IMR-90 (cell line): ENCODE measurements around the gene STYXL1. TPM values are rescaled to one million over a fixed set of nuclear protein-coding genes. Genes with fewer than 3 reads are reported as not detected.

Source experiments
- ATAC-seq: fragments of 200-7000 bp; cut with Tn5 transposase; 2 replicates; pipeline ENCODE4 v1.9.1; 2020; ENCODE audit warnings: low read depth, mild to moderate bottlenecking, moderate library complexity
- BruUV-seq: library from RNA; stranded (reverse); fragments of 400-500 nt; replicated peaks from 2 replicates; lab custom pipeline; 2021; lab: Mats Ljungman, UMichigan
- CTCF ChIA-PET: fragments of 300-600 bp; formaldehyde crosslinking; extraction: SDS; loops from one replicate; lab custom pipeline; 2021; ENCODE audit warnings: antibody characterized with exemption; lab: Yijun Ruan, JAX
- POLR2A ChIA-PET: fragments of 300-600 bp; sonication (Branson Sonifier 250); formaldehyde crosslinking; loops from one replicate; lab custom pipeline; 2022; ENCODE audit warnings: antibody characterized with exemption; ENCODE audit not compliant: unreplicated experiment; lab: Charles Lee
- DNase-seq: peaks from one replicate; pipeline ENCODE4 v3.0.0; 2013
- H2AFZ ChIP-seq: replicated peaks from 2 replicates; pipeline ENCODE3; 2013; ENCODE audit warnings: low read length, mild to moderate bottlenecking; ENCODE audit not compliant: poor library complexity
- H2AK5ac ChIP-seq: 2 replicates; pipeline ENCODE4 v1.6.1; 2013; ENCODE audit warnings: low read depth, low read length, inconsistent platforms
- H2AK9ac ChIP-seq: replicated peaks from 2 replicates; pipeline ENCODE3; 2013; ENCODE audit warnings: mild to moderate bottlenecking, low read depth, low read length, moderate library complexity; ENCODE audit not compliant: poor library complexity
- H2BK120ac ChIP-seq: 2 replicates; pipeline ENCODE4 v1.6.1; 2013; ENCODE audit warnings: low read depth, low read length, inconsistent platforms
- H2BK15ac ChIP-seq: 3 replicates; pipeline ENCODE4 v1.6.1; 2013; ENCODE audit warnings: low read depth, low read length, inconsistent platforms
- H2BK20ac ChIP-seq: 2 replicates; pipeline ENCODE4 v1.6.1; 2013; ENCODE audit warnings: low read depth, mild to moderate bottlenecking, inconsistent platforms, low read length, moderate library complexity
- H2BK5ac ChIP-seq: 2 replicates; pipeline ENCODE4 v1.6.1; 2013; ENCODE audit warnings: mild to moderate bottlenecking, low read depth, low read length, inconsistent platforms; ENCODE audit not compliant: poor library complexity, severe bottlenecking
- H3K14ac ChIP-seq: replicated peaks from 2 replicates; pipeline ENCODE4 v1.6.1; 2013; ENCODE audit warnings: low read depth, low read length, inconsistent platforms
- H3K18ac ChIP-seq: 2 replicates; pipeline ENCODE4 v1.6.1; 2013; ENCODE audit warnings: low read depth, low read length, control low read depth
- H3K23ac ChIP-seq: 2 replicates; pipeline ENCODE4 v1.6.1; 2013; ENCODE audit warnings: low read depth, low read length, inconsistent platforms
- H3K27ac ChIP-seq: 2 replicates; pipeline ENCODE4 v1.5.1; 2013; ENCODE audit warnings: mild to moderate bottlenecking, control low read depth, low read length; ENCODE audit not compliant: insufficient read depth
- H3K27me3 ChIP-seq: 2 replicates; pipeline ENCODE4 v1.6.1; 2013; ENCODE audit warnings: low read length; ENCODE audit not compliant: control insufficient read depth, insufficient read depth
- H3K36me3 ChIP-seq: 2 replicates; pipeline ENCODE4 v1.6.1; 2013; ENCODE audit warnings: low read length, mixed read lengths; ENCODE audit not compliant: control insufficient read depth, insufficient read depth
- H3K4ac ChIP-seq: 2 replicates; pipeline ENCODE4 v1.6.1; 2013; ENCODE audit warnings: low read depth, low read length, inconsistent platforms
- H3K4me1 ChIP-seq: 2 replicates; pipeline ENCODE4 v1.6.1; 2013; ENCODE audit warnings: low read length, mixed read lengths; ENCODE audit not compliant: control insufficient read depth, insufficient read depth
- H3K4me2 ChIP-seq: 2 replicates; pipeline ENCODE4 v1.6.1; 2013; ENCODE audit warnings: low read depth, mild to moderate bottlenecking, control low read depth, low read length, moderate library complexity
- H3K4me3 ChIP-seq: 2 replicates; pipeline ENCODE4 v1.5.1; 2013; ENCODE audit warnings: low read depth, mild to moderate bottlenecking, control low read depth, low read length, moderate library complexity; ENCODE audit not compliant: insufficient read depth
- H3K56ac ChIP-seq: 2 replicates; pipeline ENCODE4 v1.6.1; 2013; ENCODE audit warnings: low read length, inconsistent platforms; ENCODE audit not compliant: insufficient read depth; ENCODE audit errors: extremely low read depth
- H3K79me1 ChIP-seq, 2 experiments: 2 replicates each; pipeline ENCODE4 v1.6.1; 2013; ENCODE audit warnings: low read length in 2 of 2, inconsistent platforms in 1 of 2, low read depth in 1 of 2
- H3K9ac ChIP-seq: 2 replicates; pipeline ENCODE4 v1.6.1; 2013; ENCODE audit warnings: low read depth, low read length, control low read depth
- H3K9me1 ChIP-seq: 2 replicates; pipeline ENCODE4 v1.6.1; 2013; ENCODE audit warnings: low read length, inconsistent platforms; ENCODE audit not compliant: insufficient read depth
- H3K9me3 ChIP-seq: 2 replicates; pipeline ENCODE4 v1.6.1; 2013; ENCODE audit warnings: low read length; ENCODE audit not compliant: control insufficient read depth, insufficient read depth
- H4K20me1 ChIP-seq: 2 replicates; pipeline ENCODE4 v1.6.1; 2013; ENCODE audit warnings: low read length, inconsistent platforms; ENCODE audit not compliant: insufficient read depth
- H4K5ac ChIP-seq: 2 replicates; pipeline ENCODE4 v1.6.1; 2013; ENCODE audit warnings: mild to moderate bottlenecking, low read depth, low read length, control low read depth
- H4K8ac ChIP-seq, 2 experiments: 2 replicates each; pipeline ENCODE4 v1.6.1; 2013; ENCODE audit warnings: low read depth in 2 of 2, low read length in 2 of 2, control low read depth in 1 of 2, inconsistent platforms in 1 of 2
- H4K91ac ChIP-seq: 2 replicates; pipeline ENCODE4 v1.6.1; 2013; ENCODE audit warnings: low read depth, low read length, inconsistent platforms; ENCODE audit not compliant: insufficient read depth
- MAZ ChIP-seq: IDR thresholded peaks from 2 replicates; pipeline ENCODE4 v1.6.1; 2012; ENCODE audit warnings: low read depth, mild to moderate bottlenecking, low read length, improper control_type of control experiment, moderate library complexity, borderline replicate concordance
- NFE2L2 ChIP-seq: fragments of 150-350 bp; IDR thresholded peaks from 2 replicates; pipeline ENCODE4 v1.6.1; 2016; ENCODE audit warnings: low read depth, mild to moderate bottlenecking, low read length
- RAD21 ChIP-seq: IDR thresholded peaks from 2 replicates; pipeline ENCODE4 v1.6.1; 2012; ENCODE audit warnings: low read length, improper control_type of control experiment
- WGBS, 2 experiments: methylation state at CpG; one replicate each; pipeline versions ENCODE4 v1.1.5 to v1.1.7; 2013; ENCODE audit warnings: missing lambda C conversion rate in 2 of 2; ENCODE audit not compliant: insufficient read length in 1 of 2; ENCODE audit errors: extremely low coverage in 2 of 2; 5-methylcytosine and 5-hydroxymethylcytosine counted together
- dilution Hi-C: fragments of 300-500 bp; cut with HindIII; formaldehyde crosslinking; loops from one replicate; pipeline ENCODE4 v1.14.3; 2018; ENCODE audit warnings: low sequenced_read_pairs; ENCODE audit not compliant: unreplicated experiment
- in situ Hi-C: fragments of 300-500 bp; cut with MboI; formaldehyde crosslinking; loops from 3 replicates; pipeline ENCODE4 v1.14.3; 2019; ENCODE audit warnings: low sequenced_read_pairs, inconsistent platforms, mixed read lengths
- intact Hi-C: fragments of 100-400 bp; cut with micrococcal nuclease; formaldehyde crosslinking; loops from 2 replicates; pipeline ENCODE4 v1.10.0; 2022
- polyA plus RNA-seq, 3 experiments: library from polyadenylated mRNA; depleted of rRNA; stranded (reverse); fragments of >200 nt; gene quantifications; 2 replicates each; pipeline ENCODE4 v1.2.3, GENCODE V29; 2012; ENCODE audit warnings: low replicate concordance in 1 of 3
- total RNA-seq: library from RNA; depleted of rRNA; stranded (reverse); fragments of >200 nt; gene quantifications from 2 replicates; pipeline ENCODE4 v1.2.3, GENCODE V29; 2012
- TF ChIP-seq, protein P1 (sequence below): fragments of 150-350 bp; IDR thresholded peaks from 2 replicates; pipeline ENCODE4 v1.6.1; 2016; ENCODE audit warnings: low read depth, mild to moderate bottlenecking, low read length, moderate library complexity, borderline replicate concordance
- TF ChIP-seq, protein P2 (sequence below): fragments of 150-350 bp; IDR thresholded peaks from 2 replicates; pipeline ENCODE4 v1.6.1; 2017; ENCODE audit warnings: mild to moderate bottlenecking, antibody characterized with exemption, low read length, low read depth
- TF ChIP-seq, protein P3 (sequence below): conservative IDR thresholded peaks from 2 replicates; pipeline ENCODE4 v1.5.1; 2012; ENCODE audit warnings: mild to moderate bottlenecking, low read depth, low read length, improper control_type of control experiment

Gene STYXL1
- total and polyA plus RNA-seq, 2 of the 4 experiments (the other 2 are of a cell fraction) = 66.1 to 73.8 TPM

DNA sequence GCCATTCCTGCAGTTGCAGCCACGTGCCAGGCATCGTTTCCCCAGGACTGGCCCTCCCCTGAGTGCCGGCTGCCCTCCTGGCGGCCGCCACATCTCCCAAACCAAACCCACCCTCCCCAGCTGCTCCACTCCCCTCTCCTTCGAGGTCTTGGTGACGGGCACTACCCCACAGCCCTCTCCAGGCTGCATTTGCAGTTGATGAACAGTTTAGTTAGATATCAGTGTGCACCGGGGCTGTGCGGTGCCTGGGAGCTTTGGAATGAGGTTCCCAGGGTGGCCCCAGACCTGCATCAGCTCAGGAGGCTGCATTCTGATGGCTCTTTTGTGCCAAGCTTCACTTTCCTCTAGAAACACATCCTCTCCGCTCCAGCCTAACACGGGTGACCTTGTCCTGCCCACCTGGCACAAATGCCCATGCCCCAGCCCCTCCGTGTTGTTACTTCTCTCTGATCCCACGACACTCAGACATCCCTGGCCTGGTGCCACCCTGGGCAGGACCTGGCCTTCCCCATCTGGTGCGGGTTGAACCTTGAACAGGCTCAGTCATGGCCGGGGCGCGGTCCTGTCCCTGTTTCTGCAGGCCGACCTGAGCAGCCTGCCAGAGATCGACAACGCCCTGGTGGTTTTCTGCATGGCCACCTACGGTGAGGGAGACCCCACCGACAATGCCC is 67.9 kb downstream of the STYXL1 start:
- Histone ChIP-seq H2AK9ac (no peak overlapping the region), H2BK5ac (no peak overlapping the region), H3K27ac (no peak overlapping the region), H3K14ac (no peak overlapping the region), H4K91ac (no peak overlapping the region), H3K27me3 (no peaks in the 10 kb centered on the region), H3K4me1 (no peaks in the 10 kb centered on the region), H2BK15ac (no peak overlapping the region), H4K8ac (no peak overlapping the region), H2BK20ac (no peak overlapping the region), H3K9ac (no peak overlapping the region), H3K36me3 (peaks cover 48% of the 10 kb centered on the region), H3K9me1 (no peaks in the 10 kb centered on the region), H4K5ac (no peak overlapping the region), H3K9me3 (no peaks in the 10 kb centered on the region), H3K56ac (no peak overlapping the region), H2AFZ (no peak overlapping the region), H2BK120ac (no peak overlapping the region), H3K79me1 (no peaks in the 10 kb centered on the region), H3K18ac (no peak overlapping the region), H3K4ac (no peak overlapping the region), H4K20me1 (no peaks in the 10 kb centered on the region; the same call in 1 of the 2 replicates), H2AK5ac (no peak overlapping the region), H3K4me2 (no peak overlapping the region), H3K23ac (no peak overlapping the region), H3K4me3 (no peak overlapping the region)
- no TSS peak for BruUV-seq
- DNase-seq = no peak
- POLR2A ChIA-PET = no interaction called here
- CTCF ChIA-PET = no interaction called here
- intact Hi-C loops (no loop called here), dilution Hi-C loops (no loop called here), in situ Hi-C loops (no loop called here)
- no peak for ATAC-seq
- WGBS, 2 experiments = 81% methylated on average over 10 of the region's 22 CpGs; no CpG with 5 or more reads in 1 of the 2 experiments
- TF ChIP-seq RAD21 (no peak), NFE2L2 (no peak), MAZ (no peak)
- TF ChIP-seq, protein P1, sequence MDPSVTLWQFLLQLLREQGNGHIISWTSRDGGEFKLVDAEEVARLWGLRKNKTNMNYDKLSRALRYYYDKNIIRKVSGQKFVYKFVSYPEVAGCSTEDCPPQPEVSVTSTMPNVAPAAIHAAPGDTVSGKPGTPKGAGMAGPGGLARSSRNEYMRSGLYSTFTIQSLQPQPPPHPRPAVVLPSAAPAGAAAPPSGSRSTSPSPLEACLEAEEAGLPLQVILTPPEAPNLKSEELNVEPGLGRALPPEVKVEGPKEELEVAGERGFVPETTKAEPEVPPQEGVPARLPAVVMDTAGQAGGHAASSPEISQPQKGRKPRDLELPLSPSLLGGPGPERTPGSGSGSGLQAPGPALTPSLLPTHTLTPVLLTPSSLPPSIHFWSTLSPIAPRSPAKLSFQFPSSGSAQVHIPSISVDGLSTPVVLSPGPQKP = no peak
- TF ChIP-seq, protein P2, sequence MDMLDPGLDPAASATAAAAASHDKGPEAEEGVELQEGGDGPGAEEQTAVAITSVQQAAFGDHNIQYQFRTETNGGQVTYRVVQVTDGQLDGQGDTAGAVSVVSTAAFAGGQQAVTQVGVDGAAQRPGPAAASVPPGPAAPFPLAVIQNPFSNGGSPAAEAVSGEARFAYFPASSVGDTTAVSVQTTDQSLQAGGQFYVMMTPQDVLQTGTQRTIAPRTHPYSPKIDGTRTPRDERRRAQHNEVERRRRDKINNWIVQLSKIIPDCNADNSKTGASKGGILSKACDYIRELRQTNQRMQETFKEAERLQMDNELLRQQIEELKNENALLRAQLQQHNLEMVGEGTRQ = no peak
- TF ChIP-seq, protein P3, sequence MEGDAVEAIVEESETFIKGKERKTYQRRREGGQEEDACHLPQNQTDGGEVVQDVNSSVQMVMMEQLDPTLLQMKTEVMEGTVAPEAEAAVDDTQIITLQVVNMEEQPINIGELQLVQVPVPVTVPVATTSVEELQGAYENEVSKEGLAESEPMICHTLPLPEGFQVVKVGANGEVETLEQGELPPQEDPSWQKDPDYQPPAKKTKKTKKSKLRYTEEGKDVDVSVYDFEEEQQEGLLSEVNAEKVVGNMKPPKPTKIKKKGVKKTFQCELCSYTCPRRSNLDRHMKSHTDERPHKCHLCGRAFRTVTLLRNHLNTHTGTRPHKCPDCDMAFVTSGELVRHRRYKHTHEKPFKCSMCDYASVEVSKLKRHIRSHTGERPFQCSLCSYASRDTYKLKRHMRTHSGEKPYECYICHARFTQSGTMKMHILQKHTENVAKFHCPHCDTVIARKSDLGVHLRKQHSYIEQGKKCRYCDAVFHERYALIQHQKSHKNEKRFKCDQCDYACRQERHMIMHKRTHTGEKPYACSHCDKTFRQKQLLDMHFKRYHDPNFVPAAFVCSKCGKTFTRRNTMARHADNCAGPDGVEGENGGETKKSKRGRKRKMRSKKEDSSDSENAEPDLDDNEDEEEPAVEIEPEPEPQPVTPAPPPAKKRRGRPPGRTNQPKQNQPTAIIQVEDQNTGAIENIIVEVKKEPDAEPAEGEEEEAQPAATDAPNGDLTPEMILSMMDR = no peak
